HG03139 (cell line): ENCODE results near the gene TMEM225B.
"Not testable (repeated sequence)": the region's sequence is repeated elsewhere in the genome, so short reads cannot be mapped to it uniquely, and the experiment has no call there.

ENCODE experiments used
- ATAC-seq: cut with Tn5 transposase; IDR thresholded peaks from one replicate; pipeline ENCODE4 v1.9.1; 2021; ENCODE audit not compliant: unreplicated experiment

TMEM225B gene

DNA sequence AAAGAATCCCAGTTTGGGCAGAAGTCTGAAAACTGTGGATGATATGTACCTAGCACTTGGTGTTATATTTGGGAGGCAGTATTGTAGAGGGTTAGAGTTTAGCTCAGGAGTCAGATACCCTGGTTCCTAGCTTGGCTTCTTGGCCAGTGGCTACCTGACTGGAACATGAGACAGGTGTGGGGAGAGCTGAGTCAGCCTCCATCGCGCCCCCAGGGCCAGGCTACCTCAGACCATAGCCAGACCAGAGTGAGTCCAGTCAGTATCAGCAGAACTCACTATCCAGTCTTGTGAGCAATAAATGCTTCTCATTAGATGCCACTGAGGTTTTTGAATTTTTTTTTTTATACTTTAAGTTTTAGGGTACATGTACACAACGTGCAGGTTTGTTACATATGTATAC is 55.7 kb downstream of the TMEM225B start:
- no peak for ATAC-seq

DNA sequence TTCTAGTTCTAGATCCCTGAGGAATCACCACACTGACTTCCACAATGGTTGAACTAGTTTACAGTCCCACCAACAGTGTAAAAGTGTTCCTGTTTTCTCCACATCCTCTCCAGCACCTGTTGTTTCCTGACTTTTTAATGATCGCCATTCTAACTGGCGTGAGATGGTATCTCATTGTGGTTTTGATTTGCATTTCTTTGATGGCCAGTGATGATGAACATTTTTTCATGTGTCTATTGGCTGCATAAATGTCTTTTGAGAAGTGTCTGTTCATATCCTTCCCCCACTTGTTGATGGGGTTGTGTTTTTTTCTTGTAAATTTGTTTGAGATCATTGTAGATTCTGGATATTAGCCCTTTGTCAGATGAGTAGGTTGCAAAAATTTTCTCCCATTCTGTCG is 56.6 kb downstream of the TMEM225B start:
- ATAC-seq, result not testable (repeated sequence)

DNA sequence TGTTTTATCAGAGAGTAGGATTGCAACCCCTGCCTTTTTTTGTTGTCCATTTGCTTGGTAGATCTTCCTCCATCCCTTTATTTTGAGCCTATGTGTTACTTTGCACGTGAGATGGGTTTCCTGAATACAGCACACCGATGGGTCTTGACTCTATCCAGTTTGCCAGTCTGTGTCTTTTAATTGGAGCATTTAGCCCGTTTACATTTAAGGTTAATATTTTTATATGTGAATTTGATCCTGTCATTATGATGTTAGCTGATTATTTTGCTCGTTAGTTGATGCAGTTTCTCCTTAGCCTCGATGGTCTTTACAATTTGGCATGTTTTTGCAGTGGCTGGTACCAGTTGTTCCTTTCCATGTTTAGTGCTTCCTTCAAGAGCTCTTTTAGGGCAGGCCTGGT is 59.8 kb downstream of the TMEM225B start:
- ATAC-seq, result not testable (repeated sequence)
